Esophagus muscularis mucosa (tissue), 4 donors: Measurements from ENCODE around the gene SNTB2. TPM values are rescaled to one million over a fixed set of nuclear protein-coding genes. Genes with fewer than 3 reads are reported as not detected.

Source experiments
- DNase-seq: peaks from one replicate; pipeline ENCODE4 v3.0.0-alpha.2; 2017; ENCODE audit errors: extremely low spot score
- H3K27ac ChIP-seq, 4 donors: fragments of 200-600 bp; sonication (generic); replicated peaks in 1 of 4; 1 replicate in 3 of 4; 2 replicates in 1 of 4; pipeline ENCODE4 v1.5.1; 2016 to 2019; ENCODE audit warnings: mild to moderate bottlenecking in 1 of 4
- H3K27me3 ChIP-seq, 4 donors: fragments of 200-600 bp; sonication (generic); one replicate each; pipeline versions ENCODE4 v1.5.1 to v1.6.0; 2016 to 2019
- H3K36me3 ChIP-seq, 4 donors: fragments of 200-600 bp; sonication (generic); one replicate each; pipeline ENCODE4 v1.5.1; 2016 to 2019
- H3K4me1 ChIP-seq, 4 donors: fragments of 200-600 bp; sonication (generic); one replicate each; pipeline ENCODE4 v1.5.1; 2016 to 2019
- H3K4me3 ChIP-seq, 4 donors: fragments of 200-600 bp; sonication (generic); 1 replicate in 2 of 4; 2 replicates in 2 of 4; pipeline ENCODE4 v1.5.1; 2016 to 2019; ENCODE audit warnings: mild to moderate bottlenecking in 4 of 4, moderate library complexity in 1 of 4
- H3K9me3 ChIP-seq, 4 donors: fragments of 200-600 bp; sonication (generic); 1 replicate in 3 of 4; 2 replicates in 1 of 4; pipeline ENCODE4 v1.5.1; 2016 to 2019
- EP300 ChIP-seq: sonication (generic); formaldehyde crosslinking; IDR thresholded peaks from one replicate; pipeline ENCODE4 v1.6.1; 2017; ENCODE audit warnings: antibody characterized with exemption
- POLR2A ChIP-seq: fragments of 450-650 bp; IDR thresholded peaks from one replicate; pipeline ENCODE4 v1.6.1; 2017; ENCODE audit warnings: antibody characterized with exemption, moderate library complexity, mild to moderate bottlenecking, low read depth
- POLR2AphosphoS5 ChIP-seq, 2 donors: sonication (generic); formaldehyde crosslinking; IDR thresholded peaks; one replicate each; pipeline ENCODE4 v1.6.1; 2017; ENCODE audit warnings: antibody characterized with exemption in 2 of 2
- WGBS: methylation state at CpG from one replicate; pipeline ENCODE4 v1.1.5; 2018; 5-methylcytosine and 5-hydroxymethylcytosine counted together
- intact Hi-C: fragments of 100-400 bp; cut with DNase I; formaldehyde crosslinking; loops from one replicate; pipeline ENCODE4 v1.15.1; 2023
- total RNA-seq, 4 donors: library from RNA; depleted of rRNA; stranded (reverse); fragments of >200 nt; gene quantifications; one replicate each; pipeline versions ENCODE4 v1.1.0 to v1.2.1, GENCODE V29; 2016
- TF ChIP-seq, protein P1 (sequence below), 3 experiments: fragments of 200-600 bp in 2 of 3; fragments of 450-650 bp in 1 of 3; sonication (generic) in 2 of 3; IDR thresholded peaks; one replicate each; pipeline ENCODE4 v1.5.1; 2017 to 2019; ENCODE audit warnings: antibody characterized with exemption in 3 of 3, mild to moderate bottlenecking in 2 of 3, moderate library complexity in 1 of 3

SNTB2 gene
- total RNA-seq, 4 donors from 2014 or later = 36.1 to 73.4 (median 54.8) TPM

DNA sequence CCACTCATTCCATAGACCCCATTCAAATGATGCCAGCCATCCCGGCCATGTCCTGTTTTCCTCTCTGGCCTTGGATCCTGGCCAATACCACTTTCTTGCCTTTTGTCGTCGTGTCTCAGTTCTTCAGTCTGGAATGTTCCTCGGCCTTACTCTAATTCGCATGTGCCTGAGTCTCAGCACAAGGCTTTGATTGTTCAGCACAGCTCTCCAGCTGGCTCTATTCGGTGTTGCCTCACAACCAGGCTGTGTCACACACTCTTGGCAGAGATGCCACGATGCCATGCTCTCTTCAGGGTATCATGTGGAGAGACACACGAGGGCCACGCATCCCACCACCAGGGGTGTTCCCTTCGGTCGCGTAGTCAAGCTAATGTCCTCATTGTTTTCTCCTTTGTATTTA lies 122.4 kb downstream of the SNTB2 start:
- H3K36me3 ChIP-seq = peaks cover 4 to 13% (median 10%) of the 10 kb centered on the region in 4 donors
- peak overlapping the region in 1 of 4 donors; percentile 78 for H3K27ac ChIP-seq
- no peak overlapping the region for H3K4me3 ChIP-seq
- no peaks in the 10 kb centered on the region for H3K9me3 ChIP-seq
- intact Hi-C loops = no loop called here
- H3K4me1 ChIP-seq = peaks cover 17 to 33% (median 28%) of the 10 kb centered on the region in 4 donors
- no peaks in the 10 kb centered on the region for H3K27me3 ChIP-seq
- peak in 1 of 2 donors; percentile 18 for TF ChIP-seq POLR2AphosphoS5 (IDR thresholded peaks at IDR 0.05)
- TF ChIP-seq POLR2A = no peak
- 84% methylated on average over 12 of the region's 12 CpGs for WGBS
- DNase-seq = no peak

DNA sequence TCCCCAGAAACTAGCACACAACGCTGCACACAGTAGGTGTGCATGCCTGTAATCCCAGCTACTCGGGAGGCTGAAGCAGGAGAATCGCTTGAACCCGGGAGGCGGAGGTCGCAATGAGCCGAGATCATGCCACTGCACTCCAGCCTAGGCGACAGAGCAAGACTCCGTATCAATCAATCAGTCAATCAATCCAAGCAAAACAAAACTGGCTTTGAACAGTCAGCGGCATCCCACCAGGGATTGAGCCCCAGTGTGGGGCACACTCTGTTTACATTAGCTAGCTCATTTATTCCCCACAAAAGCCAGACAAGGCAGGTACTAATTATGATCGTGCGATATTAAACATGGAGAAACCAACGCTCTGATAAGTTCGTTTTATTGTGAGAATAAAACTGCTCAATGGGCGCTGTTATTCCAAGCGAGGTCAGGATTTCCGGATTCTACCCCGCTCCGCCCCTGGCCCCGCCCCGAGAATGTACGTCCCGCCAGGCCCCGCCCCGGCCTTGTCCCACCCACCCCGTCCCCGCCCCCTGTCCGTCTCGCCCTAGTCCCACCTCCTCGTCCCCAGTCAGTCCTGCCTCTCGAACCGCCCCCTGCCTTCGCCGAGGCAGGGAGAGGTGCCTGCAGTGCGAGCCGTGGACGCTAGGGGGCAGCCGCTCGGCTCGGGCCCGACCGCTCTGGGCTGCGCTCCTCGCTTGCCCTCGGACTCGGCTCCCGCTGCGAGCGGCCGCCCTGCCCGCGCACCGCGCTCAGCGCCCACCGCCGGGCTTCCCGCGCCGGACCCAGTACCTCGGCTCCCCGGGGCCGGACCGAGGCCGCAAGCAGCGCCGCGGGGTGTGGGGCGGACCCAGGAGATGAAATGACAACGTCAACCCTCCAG lies 123.9 kb downstream of the SNTB2 start, which contains the start of gene VPS4A:
Gene VPS4A (plus strand): TSS at position 698 of the 880 bp plus-strand sequence. CDS start 162 bp downstream, at position 860.
- peak within 1 kb of the TSS; percentile 82 to 94 (median 91) for H3K27ac ChIP-seq
- DNase-seq = peak; percentile 98
- intact Hi-C loops = no loop called here

DNA sequence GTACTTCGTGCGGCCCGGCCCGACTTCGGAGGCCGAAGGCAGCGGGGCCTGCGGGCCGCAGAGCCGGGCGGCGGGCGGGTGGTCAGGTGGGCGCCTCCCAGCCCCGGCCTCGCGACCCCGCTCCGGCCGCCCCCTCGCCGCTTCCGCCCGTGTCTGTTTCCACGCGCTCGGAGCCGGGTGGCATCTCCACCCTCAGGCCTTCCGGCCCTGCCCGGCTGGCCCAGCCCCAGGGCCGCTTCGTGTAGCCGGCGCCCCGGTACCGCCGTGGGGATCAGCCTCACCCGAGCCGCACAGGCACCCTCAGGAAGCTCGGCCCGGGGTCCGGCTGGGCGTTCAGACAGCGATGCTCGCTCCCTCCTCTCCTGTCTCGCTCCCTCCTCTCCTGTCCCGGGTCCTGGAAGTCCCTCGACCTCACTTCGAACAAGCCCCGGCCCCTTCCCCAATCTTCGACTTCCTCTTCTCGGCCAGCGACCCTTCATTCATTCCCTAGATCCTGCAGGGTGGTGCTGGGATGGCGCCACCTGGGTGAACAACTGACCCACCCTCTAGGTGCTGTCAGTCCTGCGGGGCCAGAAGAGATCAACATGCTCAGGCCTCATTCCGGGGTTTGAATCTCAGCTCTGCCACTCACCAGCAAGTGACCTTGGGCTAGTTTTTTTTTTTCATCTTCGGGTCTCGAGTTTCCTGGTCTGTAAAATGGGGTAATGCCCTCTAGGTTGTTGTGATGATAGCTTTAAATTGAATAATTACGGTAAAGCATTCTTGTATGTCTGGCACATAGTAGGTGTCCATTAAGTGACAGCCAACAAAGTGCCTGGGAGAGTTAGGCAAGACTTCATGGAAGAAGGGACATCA lies 124.8 kb downstream of the SNTB2 start:
- intact Hi-C loops = no loop called here
- 2% methylated on average over 26 of the region's 59 CpGs for WGBS
- Histone ChIP-seq H3K9me3 (no peaks in the 10 kb centered on the region), H3K36me3 (peaks cover 19 to 37% (median 34%) of the 10 kb centered on the region in 4 donors), H3K27ac (peak overlapping the region; percentile 82 to 94 (median 91)), H3K4me1 (peaks cover 21 to 43% (median 35%) of the 10 kb centered on the region in 4 donors), H3K27me3 (no peaks in the 10 kb centered on the region), H3K4me3 (peak overlapping the region; percentile 76 to 97 (median 86))
- TF ChIP-seq EP300 = no peak
- TF ChIP-seq POLR2A = no peak
- TF ChIP-seq, protein P1, sequence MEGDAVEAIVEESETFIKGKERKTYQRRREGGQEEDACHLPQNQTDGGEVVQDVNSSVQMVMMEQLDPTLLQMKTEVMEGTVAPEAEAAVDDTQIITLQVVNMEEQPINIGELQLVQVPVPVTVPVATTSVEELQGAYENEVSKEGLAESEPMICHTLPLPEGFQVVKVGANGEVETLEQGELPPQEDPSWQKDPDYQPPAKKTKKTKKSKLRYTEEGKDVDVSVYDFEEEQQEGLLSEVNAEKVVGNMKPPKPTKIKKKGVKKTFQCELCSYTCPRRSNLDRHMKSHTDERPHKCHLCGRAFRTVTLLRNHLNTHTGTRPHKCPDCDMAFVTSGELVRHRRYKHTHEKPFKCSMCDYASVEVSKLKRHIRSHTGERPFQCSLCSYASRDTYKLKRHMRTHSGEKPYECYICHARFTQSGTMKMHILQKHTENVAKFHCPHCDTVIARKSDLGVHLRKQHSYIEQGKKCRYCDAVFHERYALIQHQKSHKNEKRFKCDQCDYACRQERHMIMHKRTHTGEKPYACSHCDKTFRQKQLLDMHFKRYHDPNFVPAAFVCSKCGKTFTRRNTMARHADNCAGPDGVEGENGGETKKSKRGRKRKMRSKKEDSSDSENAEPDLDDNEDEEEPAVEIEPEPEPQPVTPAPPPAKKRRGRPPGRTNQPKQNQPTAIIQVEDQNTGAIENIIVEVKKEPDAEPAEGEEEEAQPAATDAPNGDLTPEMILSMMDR (IDR thresholded peaks at IDR 0.05) = no peak
- no peak for TF ChIP-seq POLR2AphosphoS5 (IDR thresholded peaks at IDR 0.05)
- DNase-seq = no peak

More for the DNA sequence above, 123.9 kb downstream of the SNTB2 start, which contains the start of gene VPS4A:
- Histone ChIP-seq H3K9me3 (no peaks in the 10 kb centered on the region), H3K4me3 (peak within 1 kb of the TSS; percentile 76 to 97 (median 86)), H3K36me3 (peaks cover 11 to 29% (median 25%) of the 10 kb centered on the region in 4 donors), H3K27me3 (no peaks in the 10 kb centered on the region), H3K4me1 (peaks cover 21 to 43% (median 35%) of the 10 kb centered on the region in 4 donors)
- WGBS = 47% methylated on average over 13 of the region's 70 CpGs
- TF ChIP-seq POLR2AphosphoS5 (IDR thresholded peaks at IDR 0.05) (peak; percentile 79 to 80), POLR2A (peak; percentile 58), EP300 (no peak)
- TF ChIP-seq, protein P1 (IDR thresholded peaks at IDR 0.05) = peak; percentile 90 to 99 (median 96)

DNA sequence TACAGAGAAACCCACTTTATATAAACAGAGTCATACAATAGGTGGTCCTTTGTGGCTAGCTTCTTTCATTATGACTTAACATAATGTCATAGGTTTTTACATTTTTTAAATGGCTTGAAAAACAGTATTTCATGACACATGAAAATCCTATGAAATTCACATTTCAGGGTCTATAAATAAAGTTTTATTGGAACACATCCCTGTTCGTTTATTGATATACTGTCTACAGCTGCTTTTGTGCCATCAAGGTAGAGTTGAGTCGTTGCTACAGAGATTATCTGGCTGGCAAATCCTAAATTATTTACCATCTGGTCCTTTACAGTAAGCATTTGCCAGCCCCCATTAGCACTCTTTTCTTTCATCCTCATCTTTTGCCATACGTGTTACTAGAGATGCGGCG lies 126.5 kb downstream of the SNTB2 start:
- Histone ChIP-seq H3K9me3 (no peaks in the 10 kb centered on the region), H3K4me3 (no peak overlapping the region), H3K4me1 (peaks cover 21 to 43% (median 35%) of the 10 kb centered on the region in 4 donors), H3K27me3 (no peaks in the 10 kb centered on the region), H3K27ac (no peak overlapping the region), H3K36me3 (peaks cover 35 to 54% (median 50%) of the 10 kb centered on the region in 4 donors)
- intact Hi-C loops = no loop called here
- DNase-seq = no peak
- WGBS = 93% methylated on average over 5 of the region's 5 CpGs
- no peak for TF ChIP-seq POLR2AphosphoS5 (IDR thresholded peaks at IDR 0.05)
- no peak for TF ChIP-seq POLR2A
- TF ChIP-seq, protein P1 (IDR thresholded peaks at IDR 0.05) = no peak
- TF ChIP-seq EP300 = no peak
